ENCODE measurements around the gene KIR3DL3.
"Not testable (repeated sequence)": the region's sequence is repeated elsewhere in the genome, so short reads cannot be mapped to it uniquely, and the experiment has no call there.

Gene KIR3DL3

GRCh38 chr19:54724142-54724541 lies at the start of gene KIR3DL3:
Gene KIR3DL3 (plus strand): TSS chr19:54724442. CDS start chr19:54724497, 55 bp downstream.
- no peak for DNase-seq (ENCODE audit: low read depth)

DNA sequence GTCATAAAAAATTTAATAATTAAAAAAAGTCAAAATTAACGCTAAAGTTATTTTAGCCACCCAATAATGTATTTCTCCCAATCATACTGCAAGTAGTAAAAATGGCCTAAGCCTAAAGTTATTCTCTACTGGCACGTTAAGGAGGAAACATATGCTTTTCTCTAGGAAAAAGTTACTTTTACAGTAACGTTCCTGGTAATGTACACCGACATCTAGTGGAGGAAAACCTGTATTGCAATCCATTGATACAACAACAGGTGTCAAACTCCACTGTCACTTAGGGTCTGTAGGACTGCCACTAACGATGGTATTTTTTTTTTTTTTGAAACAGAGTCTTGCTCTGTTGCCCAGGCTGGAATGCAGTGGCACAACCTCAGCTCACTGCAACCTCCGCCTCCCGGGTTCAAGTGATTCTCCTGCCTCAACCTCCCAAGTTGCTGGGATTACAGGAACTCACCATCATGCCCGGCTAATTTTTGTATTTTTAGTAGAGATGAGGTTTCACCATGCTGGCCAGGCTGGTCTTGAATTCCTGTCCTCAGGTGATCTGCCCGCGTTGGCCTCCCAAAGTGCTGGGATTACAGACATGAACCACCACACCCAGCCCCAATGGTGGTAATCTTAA lies 47.9 kb upstream of the KIR3DL3 start:
- not testable (repeated sequence) for DNase-seq (ENCODE audit: low read depth)

GRCh38 chr19:54677217-54677616 lies 47.0 kb upstream of the KIR3DL3 start:
- DNase-seq (ENCODE audit: low read depth) = no peak

DNA sequence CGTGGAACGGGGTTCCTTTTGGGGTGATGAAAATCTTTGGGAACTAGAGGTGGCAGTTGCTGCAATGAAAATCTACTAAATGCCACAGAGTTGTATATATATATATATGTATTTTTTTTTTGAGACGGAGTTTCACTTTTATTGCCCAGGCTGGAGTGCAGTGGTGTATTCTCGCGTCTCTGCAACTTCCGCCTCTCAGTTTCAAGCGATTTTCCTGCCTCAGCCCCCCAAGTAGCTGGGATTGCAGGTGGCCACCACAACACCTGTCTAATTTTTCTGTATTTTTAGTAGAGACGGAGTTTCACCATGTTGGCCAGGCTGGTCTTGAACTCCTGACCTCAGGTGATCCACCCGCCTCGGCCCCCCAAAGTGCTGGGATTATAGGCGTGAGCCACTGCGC lies 42.6 kb upstream of the KIR3DL3 start:
- not testable (repeated sequence) for DNase-seq (ENCODE audit: low read depth)

- DNase-seq (ENCODE audit: low read depth) = no peak
These were observed 41.9 kb upstream of the KIR3DL3 start for GRCh38 chr19:54682306-54682856.

- no peak for DNase-seq (ENCODE audit: low read depth)
These were observed 39.7 kb upstream of the KIR3DL3 start for GRCh38 chr19:54684527-54684926.

GRCh38 chr19:54691582-54692297 lies 32.5 kb upstream of the KIR3DL3 start:
- DNase-seq (ENCODE audit: low read depth) = no peak

GRCh38 chr19:54692298-54692615 lies 32.0 kb upstream of the KIR3DL3 start:
- no peak for DNase-seq (ENCODE audit: low read depth)

DNA sequence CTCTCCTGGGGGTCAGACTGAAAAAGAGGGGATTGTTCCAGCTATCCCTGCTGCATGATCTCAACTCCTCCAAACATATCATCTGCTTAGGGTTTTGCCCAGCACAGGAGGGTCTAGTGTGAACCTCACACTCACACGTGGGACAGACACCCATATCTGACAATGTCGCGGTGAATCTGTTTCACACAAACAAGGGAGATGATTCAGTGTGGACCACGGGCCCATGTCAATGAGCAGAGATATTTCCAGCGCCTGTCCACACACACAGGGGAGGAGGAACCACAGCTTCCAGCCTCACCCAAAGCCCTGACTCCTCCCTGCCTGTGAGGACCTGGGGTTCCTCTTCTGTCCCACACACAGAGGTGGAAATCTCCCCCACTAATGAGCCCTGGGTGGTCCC lies 29.6 kb upstream of the KIR3DL3 start:
- no peak for DNase-seq (ENCODE audit: low read depth)

- DNase-seq (ENCODE audit: low read depth) = no peak
These were observed 28.1 kb upstream of the KIR3DL3 start for GRCh38 chr19:54696117-54696548.

DNA sequence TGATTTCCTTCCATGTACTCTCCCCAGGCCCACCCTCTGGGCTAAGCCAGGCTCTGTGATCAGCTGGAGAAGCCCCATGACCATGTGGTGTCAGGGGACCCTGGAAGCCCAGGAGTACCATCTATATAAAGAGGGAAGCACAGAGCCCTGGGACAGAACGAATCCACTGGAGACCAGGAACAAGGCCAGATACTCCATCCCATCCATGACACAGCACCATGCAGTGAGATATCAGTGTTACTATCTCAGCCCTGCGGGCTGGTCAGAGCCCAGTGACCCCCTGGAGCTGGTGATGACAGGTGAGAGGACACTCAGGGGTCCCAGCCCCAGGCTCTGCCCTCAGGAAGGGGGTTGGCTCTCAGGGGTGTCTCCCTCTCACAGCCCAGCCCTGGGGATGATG lies 27.5 kb upstream of the KIR3DL3 start:
- no peak for DNase-seq (ENCODE audit: low read depth)

GRCh38 chr19:54697716-54698115 lies 26.5 kb upstream of the KIR3DL3 start:
- DNase-seq (ENCODE audit: low read depth) = not testable (repeated sequence)

GRCh38 chr19:54704928-54705327 lies 19.3 kb upstream of the KIR3DL3 start:
- DNase-seq (ENCODE audit: low read depth) = no peak

DNA sequence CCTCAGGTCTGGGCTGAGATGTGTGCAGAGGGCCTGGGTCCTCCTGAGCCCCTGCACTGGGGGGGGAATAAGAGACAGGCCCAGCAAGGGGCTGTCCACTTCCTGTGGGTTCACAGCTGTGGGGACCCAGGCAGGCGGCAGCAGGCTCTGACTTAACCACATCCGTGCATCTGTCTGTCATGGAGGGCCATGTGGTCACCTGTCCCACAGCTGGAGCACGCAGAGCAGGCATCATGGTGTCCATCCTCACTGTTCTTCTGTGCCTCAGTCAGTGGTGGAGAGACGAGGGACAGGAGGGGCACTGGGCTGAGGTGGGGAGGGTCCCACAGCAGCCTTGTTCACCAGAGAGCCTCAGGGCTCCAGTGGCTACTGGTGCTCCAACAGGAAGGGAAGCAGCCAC lies 16.3 kb upstream of the KIR3DL3 start:
- no peak for DNase-seq (ENCODE audit: low read depth)

DNA sequence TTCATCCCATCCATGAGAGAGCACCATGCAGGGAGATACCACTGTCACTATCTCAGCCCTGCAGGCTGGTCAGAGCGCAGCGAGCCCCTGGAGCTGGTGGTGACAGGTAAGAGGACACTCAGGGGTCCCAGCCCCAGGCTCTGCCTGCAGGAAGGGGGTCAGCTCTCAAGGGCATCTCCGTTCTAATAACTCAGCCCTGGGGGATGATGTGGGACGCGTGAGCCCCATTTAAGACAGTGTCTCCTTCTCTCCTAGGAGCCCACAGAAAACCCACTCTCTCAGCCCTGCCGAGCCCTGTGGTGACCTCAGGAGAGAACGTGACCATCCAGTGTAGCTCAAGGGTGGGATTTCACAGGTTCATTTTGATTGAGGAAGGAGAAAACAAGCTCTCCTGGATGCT lies 15.5 kb upstream of the KIR3DL3 start:
- no peak for DNase-seq (ENCODE audit: low read depth)

DNA sequence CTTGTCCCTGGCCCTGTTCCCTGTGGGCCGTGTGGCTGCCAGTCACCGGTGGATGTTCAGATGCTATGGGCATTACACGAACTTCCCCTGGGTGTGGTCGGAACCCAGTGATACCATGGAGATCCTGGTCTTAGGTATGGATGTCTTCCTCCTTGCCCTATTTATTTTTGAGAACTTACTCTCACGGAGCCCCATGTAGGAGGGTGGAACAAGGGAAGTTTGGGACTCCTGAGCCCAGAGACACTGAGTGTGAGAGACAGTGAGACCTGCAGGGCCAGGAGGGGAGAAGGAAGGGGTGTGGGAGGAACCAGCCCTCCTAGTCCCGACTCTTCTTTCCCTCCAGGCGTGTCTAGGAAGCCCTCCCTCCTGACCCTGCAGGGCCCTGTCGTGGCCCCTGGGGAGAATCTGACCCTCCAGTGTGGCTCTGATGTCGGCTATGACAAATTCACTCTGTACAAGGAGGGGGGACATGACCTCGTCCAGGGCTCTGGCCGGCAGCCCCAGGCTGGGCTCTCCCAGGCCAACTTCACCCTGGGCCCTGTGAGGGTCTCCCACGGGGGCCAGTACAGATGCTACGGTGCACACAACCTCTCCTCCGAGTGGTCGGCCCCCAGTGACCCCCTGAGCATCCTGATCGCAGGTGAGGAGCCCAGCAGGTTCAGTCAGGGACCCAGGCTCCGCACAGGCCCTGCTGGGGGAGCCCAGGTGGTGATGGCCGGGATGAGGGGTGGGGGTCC lies 14.9 kb upstream of the KIR3DL3 start:
- no peak for DNase-seq (ENCODE audit: low read depth)

GRCh38 chr19:54709956-54710355 lies 14.3 kb upstream of the KIR3DL3 start:
- not testable (repeated sequence) for DNase-seq (ENCODE audit: low read depth)

DNA sequence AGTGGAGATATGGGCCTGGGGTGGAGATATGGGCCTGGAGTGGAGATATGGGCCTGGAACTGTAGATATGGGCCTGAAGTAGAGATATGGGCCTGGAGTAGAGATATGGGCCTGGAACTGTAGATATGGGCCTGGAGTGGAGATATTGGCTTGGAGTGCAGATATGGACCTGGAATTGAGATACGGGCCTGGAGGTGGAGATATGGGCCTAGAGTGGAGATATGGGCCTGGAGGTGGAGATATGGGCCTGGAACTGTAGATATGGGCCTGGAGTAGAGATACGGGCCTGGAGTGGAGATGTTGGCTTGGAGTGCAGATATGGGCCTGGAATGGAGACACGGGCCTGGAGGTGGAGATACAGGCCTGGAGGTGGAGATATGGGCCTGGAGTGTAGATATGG lies 402 bp downstream of the KIR3DL3 start:
- no peak for DNase-seq (ENCODE audit: low read depth)

DNA sequence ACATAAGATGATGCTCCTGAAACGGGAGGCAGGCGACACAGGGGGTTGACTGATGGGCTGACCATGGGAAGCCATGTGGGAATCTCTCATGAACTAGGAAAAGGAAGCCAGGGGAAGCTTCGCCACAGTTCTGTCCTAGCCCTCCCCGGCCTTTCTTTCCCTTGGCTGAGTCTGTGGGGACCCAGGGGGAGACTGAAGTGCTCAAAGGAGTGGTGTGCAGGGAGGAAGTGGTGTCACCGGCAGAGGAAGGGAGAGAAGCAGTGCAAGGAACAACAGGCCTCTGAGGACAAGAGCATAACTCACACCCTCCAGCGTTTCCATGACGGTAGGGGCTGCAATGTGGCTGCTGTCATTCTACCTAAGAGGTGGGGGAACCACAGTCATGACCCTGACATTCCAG lies 1.1 kb downstream of the KIR3DL3 start:
- no peak for DNase-seq (ENCODE audit: low read depth)

- no peak for DNase-seq (ENCODE audit: low read depth)
These were observed 3.3 kb downstream of the KIR3DL3 start for GRCh38 chr19:54727562-54727961.

DNA sequence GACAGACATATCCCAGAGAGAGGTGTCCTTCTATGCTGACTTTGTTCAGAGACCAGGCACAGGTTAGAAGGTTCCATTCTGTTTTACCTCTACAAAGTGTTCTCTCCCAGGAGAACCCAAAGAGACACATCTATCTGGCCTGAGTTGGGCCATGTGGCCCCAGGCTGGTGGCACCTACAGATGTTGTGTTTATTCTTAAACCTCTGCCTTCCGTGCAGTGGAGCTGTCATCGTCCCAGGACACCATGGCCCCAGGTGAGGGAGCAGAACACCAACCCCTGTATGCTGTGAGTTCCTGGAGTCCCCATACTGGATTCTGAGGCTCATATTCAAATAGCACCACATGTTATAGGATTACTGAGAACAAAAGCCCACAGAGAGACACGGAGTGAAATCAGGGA lies 3.9 kb downstream of the KIR3DL3 start:
- DNase-seq (ENCODE audit: low read depth) = no peak

DNA sequence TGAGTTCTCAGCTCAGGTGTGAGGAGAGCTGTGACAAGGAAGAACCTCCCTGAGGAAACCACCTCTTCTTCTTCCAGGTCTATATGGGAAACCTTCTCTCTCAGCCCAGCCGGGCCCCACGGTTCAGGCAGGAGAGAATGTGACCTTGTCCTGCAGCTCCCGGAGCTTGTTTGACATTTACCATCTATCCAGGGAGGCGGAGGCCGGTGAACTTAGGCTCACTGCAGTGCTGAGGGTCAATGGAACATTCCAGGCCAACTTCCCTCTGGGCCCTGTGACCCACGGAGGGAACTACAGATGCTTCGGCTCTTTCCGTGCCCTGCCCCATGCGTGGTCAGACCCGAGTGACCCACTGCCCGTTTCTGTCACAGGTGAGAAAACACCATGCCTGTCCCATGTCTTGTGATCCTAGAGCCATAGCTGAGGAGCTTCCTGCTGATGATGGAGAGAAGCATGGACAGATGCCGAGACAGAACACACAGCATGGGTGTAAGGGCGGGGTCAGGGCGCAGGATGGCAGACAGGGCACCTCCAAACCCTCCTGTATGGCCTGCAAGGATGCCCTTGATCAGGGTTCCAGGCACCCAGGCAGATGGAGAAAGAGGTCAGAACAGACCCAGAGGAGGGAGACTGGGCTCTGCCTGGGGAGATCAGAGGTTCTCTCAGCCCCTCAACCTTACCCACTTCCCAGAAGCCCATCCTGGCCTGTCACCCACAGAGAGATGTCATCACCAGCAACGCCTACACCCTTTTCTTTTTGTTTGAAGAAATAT lies 5.4 kb downstream of the KIR3DL3 start:
- no peak for DNase-seq (ENCODE audit: low read depth)
